Measurements from ENCODE around the gene ACP4. TPM values are rescaled to one million over a fixed set of nuclear protein-coding genes. Genes with fewer than 3 reads are reported as not detected.
"Not testable (repeated sequence)": the region's sequence is repeated elsewhere in the genome, so short reads cannot be mapped to it uniquely, and the experiment has no call there.

Gene ACP4, protein sequence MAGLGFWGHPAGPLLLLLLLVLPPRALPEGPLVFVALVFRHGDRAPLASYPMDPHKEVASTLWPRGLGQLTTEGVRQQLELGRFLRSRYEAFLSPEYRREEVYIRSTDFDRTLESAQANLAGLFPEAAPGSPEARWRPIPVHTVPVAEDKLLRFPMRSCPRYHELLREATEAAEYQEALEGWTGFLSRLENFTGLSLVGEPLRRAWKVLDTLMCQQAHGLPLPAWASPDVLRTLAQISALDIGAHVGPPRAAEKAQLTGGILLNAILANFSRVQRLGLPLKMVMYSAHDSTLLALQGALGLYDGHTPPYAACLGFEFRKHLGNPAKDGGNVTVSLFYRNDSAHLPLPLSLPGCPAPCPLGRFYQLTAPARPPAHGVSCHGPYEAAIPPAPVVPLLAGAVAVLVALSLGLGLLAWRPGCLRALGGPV
- not detected for total RNA-seq

DNA sequence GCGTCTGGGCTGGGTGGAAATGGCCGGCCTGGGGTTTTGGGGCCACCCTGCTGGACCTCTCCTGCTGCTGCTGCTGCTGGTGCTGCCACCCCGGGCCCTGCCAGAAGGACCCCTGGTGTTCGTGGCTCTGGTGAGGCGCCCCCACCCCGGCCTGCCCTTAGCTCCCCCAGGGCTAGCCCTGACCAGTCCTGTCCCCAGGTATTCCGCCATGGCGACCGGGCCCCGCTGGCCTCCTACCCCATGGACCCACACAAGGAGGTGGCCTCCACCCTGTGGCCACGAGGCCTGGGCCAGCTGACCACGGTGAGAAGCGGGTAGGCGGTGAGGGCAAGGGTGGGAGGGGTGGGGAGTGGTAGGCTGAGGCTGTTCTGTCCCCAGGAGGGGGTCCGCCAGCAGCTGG lies at the start of gene ACP4:
TSS of gene ACP4 (plus strand) at position 20 of the 400 bp plus-strand sequence. CDS start at position 20, 0 bp downstream.
- ATAC-seq: no peak

DNA sequence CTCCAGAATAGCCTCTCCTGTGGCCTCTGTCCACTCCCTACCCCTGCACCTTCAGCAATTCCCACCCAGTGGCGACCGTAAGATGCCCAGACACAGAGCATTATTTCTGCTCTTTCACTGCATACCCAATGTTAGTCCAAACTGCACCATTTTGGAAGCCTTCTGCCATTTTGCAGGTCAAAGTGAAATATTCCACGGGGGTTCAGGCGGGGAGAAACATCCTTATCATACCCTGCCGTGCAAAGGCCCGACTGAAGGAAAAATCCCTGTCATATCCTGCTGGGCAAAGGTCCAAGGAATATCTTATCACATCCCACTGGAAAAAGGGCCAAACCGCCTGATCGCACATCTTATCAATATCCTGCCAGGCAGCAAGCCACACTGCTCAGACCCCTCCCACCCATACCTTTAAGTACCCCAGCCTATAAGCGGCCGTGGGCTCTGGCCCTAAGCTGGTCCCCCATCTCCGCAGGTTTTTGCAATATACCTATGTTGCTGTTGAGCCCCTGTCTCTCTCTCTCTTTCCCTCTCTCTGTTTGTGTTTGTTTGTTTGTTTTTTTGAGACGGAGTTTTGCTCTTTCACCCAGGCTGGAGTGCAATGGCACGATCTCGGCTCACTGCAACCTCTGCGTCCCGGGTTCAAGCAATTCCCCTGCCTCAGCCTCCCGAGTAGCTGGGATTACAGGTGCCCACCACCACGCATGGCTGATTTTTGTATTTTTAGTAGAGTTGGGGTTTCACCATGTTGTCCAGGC lies 48.9 kb upstream of the ACP4 start:
- no peak for ATAC-seq

DNA sequence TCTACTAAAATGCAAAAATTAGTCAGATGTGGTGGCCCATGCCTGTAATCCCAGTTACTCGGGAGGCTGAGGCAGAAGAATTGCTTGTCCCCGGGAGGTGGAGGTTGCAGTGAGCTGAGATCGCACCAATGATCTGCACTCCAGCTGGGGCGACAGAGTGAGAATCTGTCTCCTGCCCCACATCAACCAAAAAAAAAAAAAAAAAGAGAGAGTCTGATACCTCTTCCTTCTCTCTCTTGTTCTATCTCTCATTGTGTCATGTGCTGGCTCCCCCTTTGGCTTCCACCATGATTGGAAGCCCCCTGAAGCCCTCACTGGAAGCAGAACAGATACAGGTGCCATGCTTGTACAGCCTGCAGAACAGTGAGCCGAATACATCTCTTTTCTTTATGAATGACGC lies 46.7 kb upstream of the ACP4 start:
- ATAC-seq: no peak

DNA sequence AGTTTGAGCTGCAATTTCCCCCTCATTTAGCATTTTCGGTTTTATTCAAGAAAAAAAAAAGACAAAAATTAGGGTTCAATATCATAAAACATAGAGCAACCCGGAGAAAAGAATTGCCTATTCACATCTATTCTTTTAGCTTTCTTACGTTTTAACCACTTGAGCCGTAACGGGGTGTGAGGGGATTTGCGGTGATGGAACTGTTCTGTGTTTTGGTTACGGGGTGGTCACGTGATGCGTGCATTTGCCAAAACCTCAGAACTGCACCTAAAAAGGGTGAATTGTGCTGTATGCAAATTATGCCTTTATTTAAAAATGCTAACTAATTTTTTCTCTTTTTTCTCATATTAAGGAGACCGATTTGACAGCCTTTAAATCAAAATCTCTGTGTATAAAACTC lies 45.0 kb upstream of the ACP4 start:
- no peak for ATAC-seq

DNA sequence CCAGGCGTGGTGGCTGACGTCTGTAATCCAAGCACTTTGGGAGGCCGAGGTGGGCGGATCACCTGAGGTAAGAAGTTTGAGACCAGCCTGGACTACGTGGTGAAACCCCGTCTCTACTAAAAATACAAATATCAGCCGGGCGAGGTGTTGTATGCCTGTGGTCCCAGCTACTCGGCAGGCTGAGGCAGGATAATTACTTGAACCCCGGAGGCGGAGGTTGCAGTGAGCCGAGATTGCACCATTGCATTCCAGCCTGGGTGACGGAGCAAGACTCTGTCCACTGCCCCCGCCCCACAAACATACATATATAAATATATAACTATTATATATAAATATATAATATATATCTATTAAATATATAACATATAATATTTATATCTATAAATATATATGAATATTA lies 43.1 kb upstream of the ACP4 start:
- not testable (repeated sequence) for ATAC-seq

DNA sequence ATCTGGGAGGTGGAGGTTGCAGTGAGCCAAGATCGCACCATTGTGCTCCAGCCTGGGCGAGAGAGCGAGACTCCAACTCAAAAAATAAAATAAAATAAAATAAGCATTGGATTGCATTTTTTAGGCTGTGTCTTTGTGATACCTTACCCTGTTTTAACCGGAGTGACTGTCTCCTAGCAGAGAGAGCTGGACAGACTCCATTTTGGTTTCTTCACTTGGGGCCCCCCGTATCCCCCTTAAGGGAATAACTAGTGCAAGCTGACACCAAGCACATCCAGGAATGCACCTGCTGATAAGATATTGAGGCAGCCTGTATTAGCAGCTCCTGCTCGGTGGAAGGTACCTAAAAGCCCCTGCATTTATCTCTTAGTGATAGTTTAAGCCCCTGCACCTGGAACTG lies 40.7 kb upstream of the ACP4 start:
- ATAC-seq: no peak

DNA sequence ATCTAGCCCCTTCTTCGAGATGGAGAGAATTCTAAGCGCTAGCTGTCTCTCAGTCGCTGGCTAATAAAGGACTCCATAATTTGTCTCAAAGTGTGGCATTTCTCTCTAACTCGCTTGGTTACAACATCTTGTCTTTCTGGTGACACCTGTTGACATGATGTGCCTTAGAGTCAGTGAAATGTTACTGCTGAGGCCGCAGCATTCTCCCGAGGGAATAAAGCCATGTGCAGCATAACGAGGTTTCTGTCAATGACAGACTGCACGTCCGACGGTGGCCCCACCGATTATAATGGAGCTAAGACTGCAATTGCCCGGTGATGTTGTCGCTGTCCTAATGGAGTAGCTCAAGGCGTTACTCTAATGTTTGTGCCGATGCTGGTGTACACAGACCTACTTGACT lies 40.2 kb upstream of the ACP4 start:
- ATAC-seq: no peak

DNA sequence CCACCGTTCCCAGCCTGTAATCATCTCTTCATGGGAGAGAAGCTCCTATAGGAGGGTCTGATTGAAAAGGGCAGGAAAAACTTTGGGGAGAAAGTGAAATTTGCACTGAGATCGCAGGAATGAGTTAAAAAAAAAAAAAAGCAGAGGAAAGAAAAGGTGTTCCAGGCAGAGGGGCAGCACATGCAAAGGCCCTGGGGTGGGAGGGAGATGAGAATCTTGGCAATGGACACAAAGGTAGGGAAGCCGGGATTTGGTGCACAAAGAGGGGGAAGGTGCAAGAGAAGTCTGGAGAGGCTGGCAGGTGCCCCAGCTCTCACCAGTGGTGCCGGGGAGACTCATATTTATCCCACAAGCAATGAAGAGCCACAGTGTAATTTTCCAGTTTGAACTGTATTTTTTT lies 36.3 kb upstream of the ACP4 start:
- ATAC-seq: no peak

DNA sequence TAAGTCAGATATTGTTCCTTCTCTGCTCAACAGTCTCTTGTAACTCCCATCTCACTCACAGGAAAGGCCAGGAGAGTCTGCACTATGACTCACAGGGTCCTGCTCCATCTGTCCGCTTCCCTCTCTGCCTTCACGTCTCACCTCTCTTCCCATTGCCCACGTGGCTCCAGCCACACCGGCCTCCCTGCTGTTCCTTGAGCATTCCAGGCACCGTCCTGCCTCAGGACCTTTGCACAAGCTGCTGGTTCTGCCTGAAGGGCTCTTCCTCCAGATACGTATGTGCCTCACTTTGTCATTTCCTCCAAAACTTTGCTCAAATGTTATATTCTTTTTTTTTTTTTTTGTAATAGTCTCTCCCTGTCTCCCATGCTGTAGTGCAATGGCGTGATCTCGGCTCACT lies 34.0 kb upstream of the ACP4 start:
- ATAC-seq: not testable (repeated sequence)

DNA sequence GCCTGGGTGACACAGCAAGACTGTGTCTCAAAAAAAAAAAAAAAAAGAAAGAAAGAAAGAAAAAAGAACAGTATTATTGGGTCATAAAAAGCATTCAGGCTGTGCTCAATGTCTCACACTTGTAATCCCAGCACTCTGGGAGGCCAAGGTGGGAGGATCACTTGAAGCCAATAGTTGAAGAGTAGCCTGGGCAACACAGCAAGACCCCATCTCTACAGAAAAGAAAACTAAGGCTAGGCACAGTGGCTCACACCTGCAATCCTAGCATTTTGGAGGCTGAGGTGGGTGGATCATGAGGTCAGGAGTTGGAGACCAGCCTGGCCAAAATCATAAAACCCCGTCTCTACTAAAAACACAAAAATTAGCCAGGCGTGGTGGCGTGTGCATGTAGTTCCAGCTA lies 32.6 kb upstream of the ACP4 start:
- ATAC-seq: not testable (repeated sequence)

DNA sequence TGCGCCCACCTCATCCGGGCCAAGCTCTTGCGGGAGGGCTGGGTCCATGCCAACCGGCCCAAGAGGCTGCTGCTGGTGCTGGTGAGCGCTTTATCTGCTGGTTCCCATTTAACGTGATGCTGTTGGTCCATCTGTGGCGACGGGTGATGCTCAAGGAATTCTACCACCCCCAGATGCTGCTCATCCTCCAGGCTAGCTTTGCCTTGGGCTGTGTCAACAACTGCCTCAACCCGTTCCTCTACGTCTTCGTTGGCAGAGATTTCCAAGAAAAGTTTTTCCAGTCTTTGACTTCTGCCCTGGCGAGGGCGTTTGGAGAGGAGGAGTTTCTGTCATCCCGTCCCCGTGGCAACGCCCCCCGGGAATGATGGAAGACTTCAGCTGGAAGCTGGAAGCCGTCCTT lies 31.1 kb upstream of the ACP4 start:
- ATAC-seq: not testable (repeated sequence)

DNA sequence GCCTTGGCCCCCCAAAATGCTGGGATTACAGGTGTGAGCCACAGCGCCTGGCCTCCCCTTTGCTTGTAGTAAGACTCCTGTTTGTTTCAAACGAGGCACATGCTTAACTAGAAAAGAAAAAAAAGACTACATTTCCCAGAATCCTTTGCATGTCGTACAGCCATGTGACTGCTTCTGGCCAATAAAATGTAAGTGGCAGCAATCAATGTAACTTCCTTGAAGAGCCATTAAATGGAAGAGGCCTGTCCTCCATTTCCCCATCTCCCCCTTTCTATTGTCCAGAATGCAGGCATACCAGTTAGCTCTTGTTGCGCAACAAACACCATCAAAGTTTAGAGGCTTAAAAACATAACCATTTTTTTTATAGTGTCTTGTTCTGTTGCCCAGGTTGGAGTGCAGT lies 30.3 kb upstream of the ACP4 start:
- no peak for ATAC-seq

DNA sequence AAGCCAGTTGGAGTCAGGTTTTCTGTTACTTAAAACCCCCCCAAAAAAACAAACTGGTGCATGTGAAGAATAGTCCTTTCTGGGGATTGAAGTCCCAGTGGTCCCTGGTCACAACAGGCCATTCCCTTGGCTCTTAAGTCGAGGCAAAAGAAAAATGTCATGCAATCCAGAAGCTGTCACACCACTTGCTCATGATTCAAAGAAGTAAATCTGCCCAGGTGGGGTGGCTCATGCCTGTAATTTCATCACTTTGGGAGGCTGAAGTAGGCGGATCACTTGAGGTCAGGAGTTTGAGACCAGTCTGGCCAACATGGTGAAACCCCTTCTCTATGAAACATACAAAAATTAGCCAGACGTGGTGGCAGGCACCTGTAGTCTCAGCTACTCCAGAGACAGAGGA lies 28.7 kb upstream of the ACP4 start:
- not testable (repeated sequence) for ATAC-seq

DNA sequence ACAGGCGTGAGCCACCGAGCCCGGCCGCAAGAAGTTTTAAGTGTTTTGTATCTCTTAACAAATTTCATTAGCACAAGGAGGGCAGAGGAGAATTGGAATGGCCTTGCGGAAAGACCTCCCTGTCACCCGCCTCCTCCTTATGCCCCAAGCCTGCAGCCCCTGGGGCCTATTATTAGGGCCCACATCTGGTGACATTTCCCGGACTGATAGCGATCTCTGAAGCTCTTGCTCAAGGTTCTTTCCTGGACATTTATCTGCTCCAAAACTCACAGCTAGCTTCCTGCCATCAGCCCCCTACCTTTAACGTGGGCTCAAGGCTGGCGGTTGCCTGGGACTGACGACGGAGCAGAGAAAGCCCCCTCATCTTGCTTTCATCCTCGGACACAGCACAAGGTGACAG lies 26.7 kb upstream of the ACP4 start:
- ATAC-seq: not testable (repeated sequence)

DNA sequence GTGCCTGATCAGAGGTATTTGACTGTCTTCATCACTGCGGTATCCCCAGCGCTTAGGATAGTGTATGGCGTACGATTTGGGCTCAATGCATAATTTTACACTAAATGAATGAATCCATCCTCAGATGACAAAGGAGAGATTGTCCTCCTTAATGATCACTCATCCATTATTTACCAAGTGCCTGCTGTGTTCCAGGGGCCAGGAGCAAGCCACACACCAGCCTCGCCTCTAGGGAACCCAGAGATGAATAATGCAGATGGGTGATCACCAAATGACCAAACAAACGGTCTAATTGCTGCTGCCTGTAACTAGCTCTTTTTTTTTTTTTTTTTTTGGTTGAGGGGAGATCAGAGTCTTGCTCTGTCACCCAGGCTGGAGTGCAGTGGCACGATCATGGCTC lies 25.8 kb upstream of the ACP4 start:
- no peak for ATAC-seq

DNA sequence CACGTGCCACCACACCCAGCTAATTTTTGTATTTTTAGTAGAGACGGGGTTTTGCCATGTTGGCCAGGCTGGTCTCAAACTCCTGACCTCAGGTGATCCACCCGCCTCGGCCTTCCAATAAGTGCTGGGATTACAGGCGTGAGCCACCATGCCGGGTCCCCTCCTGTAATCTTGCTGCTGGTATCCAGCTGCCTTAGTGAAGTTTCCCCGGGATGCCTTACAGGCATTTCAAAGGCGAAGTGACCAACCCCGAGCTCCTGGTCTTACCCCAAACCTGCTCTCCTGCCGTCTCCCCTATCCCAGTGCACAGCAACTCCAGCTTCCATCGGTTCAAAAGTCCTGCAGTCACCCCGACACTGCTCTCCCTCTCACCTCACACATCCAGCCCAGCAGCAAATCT lies 23.5 kb upstream of the ACP4 start:
- ATAC-seq: not testable (repeated sequence)

DNA sequence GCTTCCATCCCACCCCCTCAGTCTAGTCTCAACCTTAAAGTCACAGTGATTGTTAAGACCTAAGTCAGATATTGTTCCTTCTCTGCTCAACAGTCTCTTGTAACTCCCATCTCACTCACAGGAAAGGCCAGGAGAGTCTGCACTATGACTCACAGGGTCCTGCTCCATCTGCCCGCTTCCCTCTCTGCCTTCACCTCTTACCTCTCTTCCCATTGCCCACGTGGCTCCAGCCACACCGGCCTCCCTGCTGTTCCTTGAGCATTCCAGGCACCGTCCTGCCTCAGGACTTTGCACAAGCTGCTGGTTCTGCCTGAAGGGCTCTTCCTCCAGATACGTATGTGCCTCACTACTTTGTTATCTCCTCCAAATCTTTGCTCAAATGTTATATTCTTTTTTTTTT lies 23.0 kb upstream of the ACP4 start:
- ATAC-seq: not testable (repeated sequence)

DNA sequence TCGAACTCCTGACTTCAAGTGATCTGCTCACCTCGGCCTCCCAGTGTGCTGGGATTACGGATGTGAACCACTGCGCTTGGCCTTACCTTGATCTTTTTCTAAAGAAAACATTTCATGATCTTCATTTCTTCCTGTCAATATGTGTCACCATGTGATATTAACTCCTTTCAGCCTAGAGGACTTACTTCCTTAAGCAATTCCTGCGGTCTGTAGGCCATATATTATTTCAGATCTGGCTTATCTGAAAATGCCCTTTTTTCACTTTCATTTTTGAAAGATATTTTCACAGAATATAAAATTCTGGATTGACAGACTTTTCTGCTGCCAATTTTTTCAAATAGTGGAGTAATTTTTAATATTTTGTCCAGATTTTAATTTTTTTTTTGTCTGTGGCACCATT lies 21.9 kb upstream of the ACP4 start:
- no peak for ATAC-seq

DNA sequence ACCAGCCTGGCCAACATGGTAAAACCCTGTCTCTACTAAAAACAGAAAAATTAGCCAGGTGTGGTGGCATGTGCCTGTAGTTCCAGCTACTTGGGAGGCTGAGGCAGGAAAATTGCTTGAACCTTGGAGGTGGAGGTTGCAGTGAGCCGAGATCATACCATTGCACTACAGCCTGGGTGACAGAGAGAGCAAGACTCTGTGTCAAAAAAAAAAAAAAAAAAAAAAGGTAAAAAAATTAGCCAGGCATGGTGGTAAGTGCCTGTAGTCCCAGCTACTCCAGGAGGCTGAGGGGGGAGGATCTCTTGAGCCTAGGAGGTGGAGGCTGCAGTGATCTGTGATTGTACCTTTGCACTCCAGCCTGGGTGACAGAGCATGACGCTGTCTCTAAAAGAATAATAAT lies 20.1 kb upstream of the ACP4 start, which contains the start of gene GPR32:
TSS of gene GPR32 (plus strand) at position 301 of the 400 bp plus-strand sequence. CDS start 137 bp downstream, outside the sequence.
- ATAC-seq: not testable (repeated sequence)

DNA sequence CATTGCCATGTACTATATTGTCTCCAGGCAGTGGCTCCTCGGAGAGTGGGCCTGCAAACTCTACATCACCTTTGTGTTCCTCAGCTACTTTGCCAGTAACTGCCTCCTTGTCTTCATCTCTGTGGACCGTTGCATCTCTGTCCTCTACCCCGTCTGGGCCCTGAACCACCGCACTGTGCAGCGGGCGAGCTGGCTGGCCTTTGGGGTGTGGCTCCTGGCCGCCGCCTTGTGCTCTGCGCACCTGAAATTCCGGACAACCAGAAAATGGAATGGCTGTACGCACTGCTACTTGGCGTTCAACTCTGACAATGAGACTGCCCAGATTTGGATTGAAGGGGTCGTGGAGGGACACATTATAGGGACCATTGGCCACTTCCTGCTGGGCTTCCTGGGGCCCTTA lies 19.3 kb upstream of the ACP4 start:
- no peak for ATAC-seq

DNA sequence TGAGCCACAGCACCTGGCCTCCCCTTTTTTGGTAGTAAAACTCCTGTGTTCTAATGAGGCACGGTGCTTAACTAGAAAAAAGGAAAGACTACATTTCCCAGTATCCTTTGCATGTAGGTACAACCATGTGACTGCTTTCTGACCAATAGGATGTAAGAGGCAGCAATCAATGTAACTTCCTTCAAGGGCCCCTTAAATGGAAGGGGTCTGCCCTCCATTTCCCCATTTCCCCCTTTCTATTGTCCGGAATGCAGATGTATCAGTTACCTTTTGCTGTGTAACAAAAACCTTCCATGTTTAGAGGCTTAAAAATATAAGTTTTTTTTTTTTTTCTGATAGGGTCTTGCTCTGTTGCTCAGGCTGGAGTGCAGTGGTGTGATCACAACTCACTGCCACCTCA lies 17.7 kb upstream of the ACP4 start:
- no peak for ATAC-seq

DNA sequence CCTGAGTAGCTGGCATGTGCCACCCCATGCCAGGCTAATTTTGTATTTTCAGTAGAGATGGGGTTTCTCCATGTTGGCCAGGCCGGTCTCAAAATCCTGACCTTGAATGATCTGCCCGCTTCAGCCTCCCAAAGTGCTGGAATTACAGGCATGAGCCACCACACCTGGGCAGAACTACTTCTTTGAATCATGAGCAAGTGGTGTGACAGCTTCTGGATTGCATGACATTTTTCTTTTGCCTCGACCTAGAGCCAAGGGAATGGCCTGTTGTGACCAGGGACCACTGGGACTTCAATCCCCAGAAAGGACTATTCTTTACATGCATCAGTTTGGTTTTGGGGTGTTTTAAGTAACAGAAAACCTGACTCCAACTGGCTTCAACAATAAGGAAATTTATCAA lies 17.3 kb upstream of the ACP4 start:
- ATAC-seq: not testable (repeated sequence)

DNA sequence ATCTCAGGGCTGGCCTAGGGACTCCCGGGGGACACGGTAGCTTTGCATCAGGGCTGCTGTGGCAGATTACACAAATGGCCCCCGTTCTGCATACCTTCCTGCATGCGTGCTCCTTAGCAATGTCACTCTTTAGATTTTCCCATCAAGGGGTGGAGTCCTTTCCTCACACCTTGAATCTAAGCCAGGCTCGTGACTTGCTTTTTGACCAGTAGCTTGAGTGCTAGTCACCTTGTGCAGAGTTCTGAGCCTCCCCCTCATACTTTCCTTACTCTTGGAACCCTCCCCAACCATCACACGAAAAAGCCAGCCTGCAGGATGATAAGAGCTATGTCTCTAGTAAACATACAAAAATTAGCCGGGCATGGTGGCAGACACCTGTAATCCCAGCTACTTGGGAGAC lies 16.8 kb upstream of the ACP4 start:
- not testable (repeated sequence) for ATAC-seq

DNA sequence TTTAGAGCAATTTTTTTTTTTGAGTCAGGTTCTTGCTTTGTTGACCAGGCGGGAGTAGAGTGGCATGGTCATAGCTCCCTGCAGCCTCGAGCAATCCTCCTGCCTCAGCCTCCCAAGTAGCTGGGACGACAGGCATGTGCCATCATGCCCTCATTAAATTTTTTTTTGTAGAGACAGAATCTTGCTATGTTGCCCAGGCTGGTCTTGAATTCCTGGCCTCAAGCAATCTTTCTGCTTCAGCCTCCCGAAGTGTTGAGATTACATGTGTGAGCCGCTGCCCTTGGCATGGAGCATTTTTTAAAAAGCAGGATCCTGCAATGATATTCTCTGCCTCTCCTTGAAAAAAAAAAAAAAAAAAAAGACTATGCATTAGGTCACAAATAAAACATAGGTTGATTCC lies 14.1 kb upstream of the ACP4 start:
- ATAC-seq: no peak

All from esophagus mucosa (tissue), 1 donor.